GM23338 (cell line): ENCODE data around the gene PLXNA2.

Source experiments
- CREB1 ChIP-seq: fragments of 250-450 bp; sonication (Bioruptor Pico); IDR thresholded peaks from 2 replicates; pipeline ENCODE4 v1.5.0; 2020; ENCODE audit warnings: low read depth, mild to moderate bottlenecking, moderate library complexity
- CTCF ChIP-seq, 2 experiments: fragments of 200-600 bp in 1 of 2; sonication (generic) in 1 of 2; conservative IDR thresholded peaks; 2 replicates each; pipeline versions ENCODE4 v1.5.1 to v1.6.1; 2016 to 2017; ENCODE audit warnings: antibody characterized with exemption in 2 of 2, low read depth in 2 of 2, mild to moderate bottlenecking in 2 of 2, moderate library complexity in 1 of 2
- ETS1 ChIP-seq: IDR thresholded peaks from 2 replicates; pipeline ENCODE4 v1.6.1; 2016; ENCODE audit warnings: antibody characterized with exemption
- EZH2 ChIP-seq: fragments of 200-600 bp; sonication (generic); IDR thresholded peaks from one replicate; pipeline ENCODE4 v1.8.0; 2017; ENCODE audit warnings: antibody characterized with exemption, mild to moderate bottlenecking, low read depth; ENCODE audit not compliant: unreplicated experiment
- EZH2phosphoT487 ChIP-seq: fragments of 200-600 bp; sonication (generic); IDR thresholded peaks from one replicate; pipeline ENCODE4 v1.8.1; 2018; ENCODE audit warnings: antibody characterized with exemption; ENCODE audit not compliant: unreplicated experiment
- JUNB ChIP-seq: IDR thresholded peaks from one replicate; pipeline ENCODE4 v1.6.1; 2016; ENCODE audit warnings: antibody characterized with exemption; ENCODE audit not compliant: unreplicated experiment
- POLR2AphosphoS5 ChIP-seq: IDR thresholded peaks from 2 replicates; pipeline ENCODE4 v1.6.1; 2016; ENCODE audit warnings: antibody characterized with exemption, low read depth
- REST ChIP-seq: IDR thresholded peaks from one replicate; pipeline ENCODE4 v1.6.1; 2018; ENCODE audit warnings: antibody characterized with exemption; ENCODE audit not compliant: unreplicated experiment

DNA sequence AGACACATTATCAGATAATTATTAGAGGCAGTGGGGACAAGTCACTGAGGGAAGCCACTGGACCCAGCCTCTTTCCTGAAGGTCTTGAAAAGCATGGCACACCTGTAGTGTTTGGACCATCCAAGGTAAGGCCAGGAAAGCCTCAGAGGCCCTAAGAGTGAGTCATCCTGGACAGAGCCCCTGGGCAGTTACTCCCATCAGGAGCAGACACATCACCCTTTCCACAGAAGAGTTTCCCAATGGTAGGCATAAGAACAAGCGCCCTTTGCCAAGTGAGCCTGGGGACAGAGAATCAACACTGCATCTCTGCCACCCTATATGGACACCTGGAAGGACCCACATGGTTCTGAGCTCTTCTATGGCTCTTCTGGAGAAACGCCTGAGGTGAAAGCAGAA is 136.0 kb downstream of the PLXNA2 start:
- TF ChIP-seq CTCF (conservative IDR thresholded peaks at IDR 0.05; ENCODE audit: low read depth in 2 of 2) (no peak), EZH2 (no peak), POLR2AphosphoS5 (no peak), JUNB (no peak), REST (no peak), EZH2phosphoT487 (no peak), ETS1 (no peak), CREB1 (no peak)
